H7 (cell line): ENCODE measurements around the gene DNAAF1. TPM values are rescaled to one million over a fixed set of nuclear protein-coding genes. Genes with fewer than 3 reads are reported as not detected.
"Not testable (repeated sequence)": the region's sequence is repeated elsewhere in the genome, so short reads cannot be mapped to it uniquely, and the experiment has no call there.

Experiments used
- DNase-seq: peaks from one replicate; pipeline ENCODE4 v3.0.0; 2012
- H3K27me3 ChIP-seq: 2 replicates; pipeline ENCODE4 v1.6.0; 2011; ENCODE audit warnings: mild to moderate bottlenecking, low read length; ENCODE audit not compliant: control insufficient read depth, insufficient read depth
- H3K36me3 ChIP-seq: replicated peaks from 2 replicates; pipeline ENCODE4 v1.5.1; 2011; ENCODE audit warnings: low read length; ENCODE audit not compliant: control insufficient read depth, insufficient read depth
- H3K4me3 ChIP-seq: 2 replicates; pipeline ENCODE4 v1.5.1; 2011; ENCODE audit warnings: low read depth, mild to moderate bottlenecking, control low read depth, low read length, moderate library complexity; ENCODE audit not compliant: insufficient read depth
- total RNA-seq: library from RNA; depleted of rRNA; stranded (reverse); fragments of >200 nt; shearing (Covaris generic); gene quantifications from 2 replicates; pipeline ENCODE4 v1.2.3, GENCODE V29; 2014; rRNA removed

The DNAAF1 gene
- total RNA-seq, 1 experiment from 2014 or later = 0.07 TPM

GRCh38 chr16:84212631-84213030 is 67.5 kb downstream of the DNAAF1 start:
- H3K27me3 ChIP-seq = no peaks in the 10 kb centered on the region
- no peak for DNase-seq
- H3K4me3 ChIP-seq = no peak overlapping the region
- H3K36me3 ChIP-seq = no peaks in the 10 kb centered on the region

- DNase-seq = no peak
- Histone ChIP-seq H3K36me3 (no peaks in the 10 kb centered on the region), H3K27me3 (no peaks in the 10 kb centered on the region), H3K4me3 (no peak overlapping the region)
These were observed 69.5 kb downstream of the DNAAF1 start for GRCh38 chr16:84214451-84215066.

- H3K36me3 ChIP-seq = no peaks in the 10 kb centered on the region
- H3K4me3 ChIP-seq = no peak overlapping the region
- H3K27me3 ChIP-seq = no peaks in the 10 kb centered on the region
- no peak for DNase-seq
These were observed 70.4 kb downstream of the DNAAF1 start for GRCh38 chr16:84215531-84215930.

GRCh38 chr16:84216144-84216543 is 71.0 kb downstream of the DNAAF1 start:
- H3K27me3 ChIP-seq, H3K4me3 ChIP-seq, H3K36me3 ChIP-seq, DNase-seq: not testable (repeated sequence)

- Histone ChIP-seq H3K36me3 (no peaks in the 10 kb centered on the region), H3K4me3 (no peak overlapping the region), H3K27me3 (no peaks in the 10 kb centered on the region)
- no peak for DNase-seq
These were observed 73.2 kb downstream of the DNAAF1 start for GRCh38 chr16:84218176-84218823.

- DNase-seq = no peak
- Histone ChIP-seq H3K27me3 (no peaks in the 10 kb centered on the region), H3K4me3 (no peak overlapping the region), H3K36me3 (no peaks in the 10 kb centered on the region)
These were observed 73.8 kb downstream of the DNAAF1 start for GRCh38 chr16:84218956-84219355.

GRCh38 chr16:84220851-84221250 is 75.7 kb downstream of the DNAAF1 start:
- Histone ChIP-seq H3K36me3 (no peaks in the 10 kb centered on the region), H3K4me3 (no peak overlapping the region), H3K27me3 (no peaks in the 10 kb centered on the region)
- no peak for DNase-seq

- no peaks in the 10 kb centered on the region for H3K27me3 ChIP-seq
- no peaks in the 10 kb centered on the region for H3K36me3 ChIP-seq
- H3K4me3 ChIP-seq = no peak overlapping the region
- DNase-seq = no peak
These were observed 78.3 kb downstream of the DNAAF1 start for GRCh38 chr16:84223456-84223855.

- Histone ChIP-seq H3K27me3 (no peaks in the 10 kb centered on the region), H3K4me3 (no peak overlapping the region), H3K36me3 (no peaks in the 10 kb centered on the region)
- no peak for DNase-seq
These were observed 79.4 kb downstream of the DNAAF1 start for GRCh38 chr16:84224554-84224953.

GRCh38 chr16:84225126-84225525 is 80.0 kb downstream of the DNAAF1 start:
- Histone ChIP-seq H3K4me3 (no peak overlapping the region), H3K36me3 (no peaks in the 10 kb centered on the region), H3K27me3 (no peaks in the 10 kb centered on the region)
- no peak for DNase-seq

- H3K36me3 ChIP-seq = no peaks in the 10 kb centered on the region
- H3K4me3 ChIP-seq = no peak overlapping the region
- no peak for DNase-seq
- H3K27me3 ChIP-seq = no peaks in the 10 kb centered on the region
These were observed 80.5 kb downstream of the DNAAF1 start for GRCh38 chr16:84225571-84225970.

GRCh38 chr16:84226026-84226425 is 80.9 kb downstream of the DNAAF1 start:
- DNase-seq = no peak
- Histone ChIP-seq H3K27me3 (no peaks in the 10 kb centered on the region), H3K4me3 (no peak overlapping the region), H3K36me3 (no peaks in the 10 kb centered on the region)

Other genes with a start within 250 kb of the DNAAF1 start
- gene MLYCD, start 246.2 kb upstream of the DNAAF1 start, total RNA-seq = 2.2 and 2.3 TPM in 2 replicates
- 1.3 and 1.6 TPM in 2 replicates for gene OSGIN1, start 192.1 kb upstream of the DNAAF1 start, total RNA-seq
- gene NECAB2, start 177.1 kb upstream of the DNAAF1 start, total RNA-seq = 0.55 and 1.2 TPM in 2 replicates
- gene SLC38A8, start 102.5 kb upstream of the DNAAF1 start, total RNA-seq = not detected in 2 replicates
- gene MBTPS1, start 28.4 kb upstream of the DNAAF1 start, total RNA-seq = 32.3 and 34.4 TPM in 2 replicates
- gene HSDL1, start 131 bp upstream of the DNAAF1 start, total RNA-seq = 44.5 and 53.5 TPM in 2 replicates
- gene TAF1C, start 41.7 kb downstream of the DNAAF1 start, total RNA-seq = 38.8 and 51.9 TPM in 2 replicates
- gene ADAD2, start 45.8 kb downstream of the DNAAF1 start, total RNA-seq = 0.78 TPM in 1 of 2 replicates, not detected in the other
- gene KCNG4, start 94.7 kb downstream of the DNAAF1 start, total RNA-seq = not detected in 2 replicates
- gene WFDC1, start 149.6 kb downstream of the DNAAF1 start, total RNA-seq = 0.59 and 0.97 TPM in 2 replicates
- 0.24 and 0.37 TPM in 2 replicates for gene ATP2C2, start 223.2 kb downstream of the DNAAF1 start, total RNA-seq